HG03442 (cell line): ENCODE measurements around the gene MARCHF6.

Source experiments
- ATAC-seq: cut with Tn5 transposase; IDR thresholded peaks from one replicate; pipeline ENCODE4 v1.9.1; 2021; ENCODE audit warnings: mild to moderate bottlenecking, moderate library complexity; ENCODE audit not compliant: unreplicated experiment

Gene MARCHF6, protein sequence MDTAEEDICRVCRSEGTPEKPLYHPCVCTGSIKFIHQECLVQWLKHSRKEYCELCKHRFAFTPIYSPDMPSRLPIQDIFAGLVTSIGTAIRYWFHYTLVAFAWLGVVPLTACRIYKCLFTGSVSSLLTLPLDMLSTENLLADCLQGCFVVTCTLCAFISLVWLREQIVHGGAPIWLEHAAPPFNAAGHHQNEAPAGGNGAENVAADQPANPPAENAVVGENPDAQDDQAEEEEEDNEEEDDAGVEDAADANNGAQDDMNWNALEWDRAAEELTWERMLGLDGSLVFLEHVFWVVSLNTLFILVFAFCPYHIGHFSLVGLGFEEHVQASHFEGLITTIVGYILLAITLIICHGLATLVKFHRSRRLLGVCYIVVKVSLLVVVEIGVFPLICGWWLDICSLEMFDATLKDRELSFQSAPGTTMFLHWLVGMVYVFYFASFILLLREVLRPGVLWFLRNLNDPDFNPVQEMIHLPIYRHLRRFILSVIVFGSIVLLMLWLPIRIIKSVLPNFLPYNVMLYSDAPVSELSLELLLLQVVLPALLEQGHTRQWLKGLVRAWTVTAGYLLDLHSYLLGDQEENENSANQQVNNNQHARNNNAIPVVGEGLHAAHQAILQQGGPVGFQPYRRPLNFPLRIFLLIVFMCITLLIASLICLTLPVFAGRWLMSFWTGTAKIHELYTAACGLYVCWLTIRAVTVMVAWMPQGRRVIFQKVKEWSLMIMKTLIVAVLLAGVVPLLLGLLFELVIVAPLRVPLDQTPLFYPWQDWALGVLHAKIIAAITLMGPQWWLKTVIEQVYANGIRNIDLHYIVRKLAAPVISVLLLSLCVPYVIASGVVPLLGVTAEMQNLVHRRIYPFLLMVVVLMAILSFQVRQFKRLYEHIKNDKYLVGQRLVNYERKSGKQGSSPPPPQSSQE

DNA sequence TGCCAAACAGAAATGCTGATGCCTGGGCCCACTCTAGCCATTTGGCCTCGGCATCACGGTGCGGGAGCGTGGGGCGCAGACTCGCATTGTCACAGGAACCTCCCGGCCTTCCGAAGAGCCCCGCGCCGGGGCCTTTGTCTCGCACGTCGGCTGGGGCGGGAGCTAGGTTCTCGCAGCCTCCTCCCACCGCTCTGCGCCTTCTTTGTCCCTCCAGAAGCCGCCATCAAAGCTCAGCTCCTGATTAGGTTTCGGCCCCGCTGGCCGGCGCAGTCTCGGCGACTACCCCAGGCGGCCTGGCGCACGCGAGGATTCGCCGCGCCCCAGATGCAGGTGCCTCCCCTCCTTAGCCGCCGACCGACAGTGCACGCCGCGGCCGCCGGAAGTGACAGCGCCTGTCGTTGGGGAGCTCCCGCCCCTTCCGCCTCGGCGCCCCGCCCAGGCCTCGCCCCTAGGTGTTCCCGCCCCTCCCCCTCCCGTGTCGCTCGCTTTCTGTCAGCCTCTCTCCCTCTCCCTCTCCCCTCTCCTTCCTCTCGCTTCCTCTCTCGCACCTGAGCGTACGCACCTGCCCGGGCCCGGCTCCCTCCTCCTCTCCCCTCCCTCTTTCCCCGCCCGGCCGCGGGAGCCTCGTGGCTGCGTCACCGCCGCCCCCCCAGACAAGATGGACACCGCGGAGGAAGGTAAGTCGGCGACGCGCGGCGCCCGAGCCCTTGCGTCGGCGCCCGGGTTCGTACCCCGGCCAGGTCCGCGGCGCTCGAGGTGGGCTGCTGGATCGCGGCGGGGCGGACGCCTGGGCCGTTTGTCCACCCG lies at the start of gene MARCHF6:
MARCHF6 (plus strand) TSS at position 455 of the 807 bp plus-strand sequence; CDS start at position 659, 204 bp downstream.
- ATAC-seq, result peak; percentile 86

DNA sequence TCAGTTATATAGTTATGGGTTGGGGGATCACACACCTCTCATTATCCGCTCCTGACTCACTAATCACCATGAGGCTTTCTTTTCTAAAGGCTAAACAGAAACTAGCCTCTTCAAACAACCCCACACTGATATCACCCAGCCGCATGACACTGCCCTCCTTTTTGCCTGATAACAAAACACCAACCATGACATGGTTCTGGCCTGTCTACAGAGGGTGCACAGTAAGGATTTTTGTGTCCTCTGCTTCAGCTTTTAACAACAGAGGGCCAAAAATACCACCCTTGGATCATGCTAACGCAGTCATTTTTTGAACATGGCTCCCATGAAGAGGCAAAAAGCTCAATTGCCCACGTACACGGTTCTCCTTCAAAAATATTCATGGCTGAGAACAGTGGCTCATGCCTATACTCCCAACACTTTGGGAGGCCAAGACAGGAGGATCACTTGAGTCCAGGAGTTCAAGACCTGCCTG lies 49.8 kb upstream of the MARCHF6 start:
- ATAC-seq, result no peak

DNA sequence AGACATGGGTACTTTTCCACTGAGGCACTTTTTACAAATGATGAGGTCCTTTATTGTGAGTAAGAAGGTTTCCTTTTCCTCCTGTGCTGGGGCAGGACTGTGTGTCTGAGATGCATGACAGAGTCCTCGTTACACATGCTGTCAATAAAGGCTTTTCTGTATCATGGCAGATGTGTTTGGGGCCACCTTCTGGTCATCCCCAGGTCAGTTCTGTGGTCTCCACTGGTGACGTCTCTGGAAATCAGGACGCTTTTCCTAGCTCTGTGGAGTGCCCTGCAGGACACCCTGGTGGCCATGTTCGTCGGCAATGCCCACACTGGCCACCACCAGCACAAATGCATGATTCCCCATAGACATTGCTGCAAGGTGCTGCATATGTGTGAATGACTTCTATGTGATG lies 48.6 kb upstream of the MARCHF6 start:
- no peak for ATAC-seq

DNA sequence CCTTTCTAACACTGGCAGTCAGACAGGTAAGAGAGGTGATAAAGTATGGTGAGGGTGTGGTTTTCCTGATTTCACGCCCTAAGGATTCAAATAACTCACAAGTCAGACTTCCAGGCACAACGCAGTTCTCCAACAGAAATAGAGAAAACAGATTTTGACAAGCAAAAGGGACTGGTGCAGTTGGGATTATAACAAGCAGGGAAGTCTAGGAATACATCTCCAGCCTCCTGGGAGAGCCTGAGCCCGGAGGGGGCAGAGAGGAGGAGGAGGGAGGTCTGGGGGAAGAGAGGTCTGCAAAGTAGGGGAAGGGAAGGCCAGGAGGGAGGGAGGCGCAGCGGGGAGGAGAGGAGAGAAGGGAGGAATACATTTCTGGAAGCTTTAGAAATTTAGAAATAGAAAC lies 47.4 kb upstream of the MARCHF6 start:
- ATAC-seq, result no peak

DNA sequence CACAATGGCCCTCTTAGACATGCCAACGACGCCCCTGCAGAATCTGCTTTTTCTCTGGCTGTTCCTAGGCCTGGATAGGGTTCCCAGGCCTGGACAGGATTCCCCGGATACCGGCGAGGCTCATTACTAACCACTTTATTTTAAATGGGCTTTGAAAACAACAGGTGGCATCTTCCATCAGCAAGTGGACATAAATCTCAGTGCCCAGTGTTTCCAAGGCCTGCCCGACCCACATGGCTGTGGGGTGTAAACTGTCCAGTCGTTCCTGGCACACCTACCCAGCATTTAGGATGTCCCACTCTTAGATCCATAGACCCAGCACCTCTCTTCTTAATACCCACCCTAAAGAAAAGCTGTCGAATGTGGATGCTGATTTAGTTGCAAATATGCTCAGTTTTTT lies 46.7 kb upstream of the MARCHF6 start:
- no peak for ATAC-seq

DNA sequence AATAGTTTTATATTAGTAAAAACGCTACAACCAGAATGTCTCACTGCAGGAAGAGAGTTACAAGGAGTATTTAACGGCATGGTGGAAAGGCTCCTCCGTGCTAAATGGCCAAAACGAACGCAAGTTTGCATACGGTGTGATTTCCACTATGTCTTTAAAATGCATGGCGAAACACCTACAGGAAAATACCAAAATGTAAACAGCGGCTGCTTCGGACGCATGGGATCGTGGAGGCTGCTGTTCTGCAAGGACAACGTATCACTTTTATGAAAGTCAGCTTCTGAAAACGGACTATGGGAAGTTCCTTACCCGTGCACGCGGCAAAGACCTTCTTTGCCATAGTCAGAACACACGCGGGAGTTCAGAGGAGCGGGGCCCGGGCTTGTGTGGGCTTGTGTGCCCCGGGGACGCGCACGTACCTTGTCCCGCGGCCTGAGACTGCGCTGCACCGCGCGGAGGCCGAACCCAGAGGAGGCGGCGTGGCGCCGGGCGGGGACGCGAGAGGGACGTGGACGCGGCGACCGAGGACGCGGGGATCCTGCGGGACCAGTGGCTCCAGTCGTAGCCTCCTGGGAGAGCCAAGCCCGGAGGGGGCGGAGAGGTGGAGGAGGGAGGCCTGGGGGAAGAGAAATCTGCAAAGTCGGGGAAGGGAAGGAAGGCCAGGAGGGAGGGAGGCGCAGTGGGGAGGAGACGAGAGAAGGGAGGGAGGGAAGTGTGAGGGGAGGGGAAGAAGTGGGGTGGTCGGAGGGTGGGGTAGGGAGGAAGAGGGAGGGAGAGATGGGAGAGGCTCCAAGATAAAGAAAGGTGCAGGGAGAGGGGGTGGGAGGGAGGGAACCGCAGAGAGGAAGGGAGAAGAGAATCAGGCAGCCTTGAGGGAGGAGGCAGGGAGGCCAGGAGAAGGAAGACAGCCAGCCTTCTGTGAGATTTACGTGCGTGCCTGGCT lies 46.0 kb upstream of the MARCHF6 start, which contains the start of gene CMBL:
CMBL (minus strand) TSS at position 697 of the 943 bp plus-strand sequence. CDS start 17,140 bp downstream, outside the sequence.
- ATAC-seq, result peak; percentile 80

DNA sequence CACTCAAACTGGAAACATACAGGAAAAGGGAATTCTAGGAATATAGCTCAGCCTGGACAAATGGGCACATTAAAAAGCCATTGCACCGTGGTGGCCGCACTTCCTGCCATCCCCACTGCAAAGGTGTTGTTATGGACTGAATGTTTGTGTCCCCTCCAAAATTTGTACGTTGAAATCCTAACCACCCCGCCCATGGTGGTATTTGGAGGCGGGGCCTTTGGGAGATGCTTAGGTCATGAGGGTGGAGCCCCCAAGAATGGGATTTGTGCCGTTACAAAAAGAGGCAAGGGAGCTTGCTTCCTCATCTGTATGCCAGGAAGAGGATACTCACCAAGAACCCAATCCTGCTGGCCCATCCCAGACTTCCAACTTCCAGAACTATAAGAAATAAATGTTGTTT lies 44.7 kb upstream of the MARCHF6 start:
- no peak for ATAC-seq

DNA sequence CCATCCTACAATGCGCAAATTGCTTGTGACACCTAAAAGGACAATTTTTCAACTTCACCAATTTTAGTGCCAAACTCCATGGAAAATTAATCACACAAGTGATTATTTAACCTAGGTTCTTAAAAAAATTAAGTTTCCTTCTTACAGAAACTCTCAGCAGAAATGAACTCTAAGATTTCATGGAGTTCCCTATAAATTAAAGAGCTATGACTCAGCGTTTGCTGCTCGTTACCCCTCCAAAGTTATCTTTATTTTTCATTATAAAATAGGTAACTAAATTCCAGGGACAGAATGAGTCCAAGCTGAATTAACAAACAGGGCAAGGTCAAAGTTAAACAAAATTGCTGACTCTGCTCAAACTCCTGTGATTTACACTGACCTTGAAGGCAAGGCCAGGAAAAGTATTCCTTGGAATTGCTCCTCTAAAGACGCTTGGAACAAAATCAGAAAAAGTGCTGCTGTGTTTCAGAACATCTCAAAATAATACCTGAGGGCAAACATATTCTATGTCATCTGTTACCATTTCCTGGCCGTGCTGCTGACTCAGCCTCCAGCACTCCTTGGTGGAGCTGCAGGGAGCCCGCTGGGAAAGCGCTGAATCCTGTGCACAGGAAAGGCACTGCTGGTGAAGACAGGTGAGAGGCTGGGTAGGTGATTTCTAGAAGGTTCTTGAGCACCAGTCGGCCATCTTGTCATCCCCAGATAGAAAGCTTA lies 43.3 kb upstream of the MARCHF6 start:
- no peak for ATAC-seq

DNA sequence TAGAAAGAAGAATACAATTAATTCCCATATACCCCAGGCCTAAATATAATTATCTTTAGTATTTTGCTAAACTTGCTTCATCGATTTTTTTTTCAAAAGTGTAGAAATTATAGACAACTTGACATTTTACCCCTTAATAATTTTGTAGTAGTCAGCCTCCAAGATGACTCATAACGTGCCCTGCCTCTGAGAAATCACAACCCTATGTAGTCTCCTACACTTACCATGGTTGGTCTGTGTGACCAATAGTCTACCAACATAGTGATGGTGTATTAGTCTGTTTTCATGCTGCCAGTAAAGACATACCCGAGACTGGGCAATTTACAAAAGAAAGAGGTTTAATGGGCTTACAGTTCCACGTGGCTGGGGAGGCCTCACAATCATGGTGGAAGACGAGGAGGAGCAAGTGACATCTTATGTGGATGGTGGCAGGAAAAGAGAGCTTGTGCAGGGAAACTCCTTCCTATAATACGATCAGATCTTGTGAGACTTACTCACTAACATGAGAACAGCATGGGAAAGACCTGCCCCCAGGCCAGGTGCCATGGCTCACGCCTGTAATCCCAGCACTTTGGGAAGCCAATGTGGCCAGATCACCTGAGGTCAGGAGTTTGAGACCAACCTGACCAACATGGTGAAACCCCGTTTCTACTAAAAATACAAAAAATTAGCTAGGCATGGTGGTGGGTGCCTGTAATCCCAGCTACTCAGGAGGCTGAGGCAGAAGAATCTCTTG lies 42.5 kb upstream of the MARCHF6 start:
- peak; percentile 68 for ATAC-seq

DNA sequence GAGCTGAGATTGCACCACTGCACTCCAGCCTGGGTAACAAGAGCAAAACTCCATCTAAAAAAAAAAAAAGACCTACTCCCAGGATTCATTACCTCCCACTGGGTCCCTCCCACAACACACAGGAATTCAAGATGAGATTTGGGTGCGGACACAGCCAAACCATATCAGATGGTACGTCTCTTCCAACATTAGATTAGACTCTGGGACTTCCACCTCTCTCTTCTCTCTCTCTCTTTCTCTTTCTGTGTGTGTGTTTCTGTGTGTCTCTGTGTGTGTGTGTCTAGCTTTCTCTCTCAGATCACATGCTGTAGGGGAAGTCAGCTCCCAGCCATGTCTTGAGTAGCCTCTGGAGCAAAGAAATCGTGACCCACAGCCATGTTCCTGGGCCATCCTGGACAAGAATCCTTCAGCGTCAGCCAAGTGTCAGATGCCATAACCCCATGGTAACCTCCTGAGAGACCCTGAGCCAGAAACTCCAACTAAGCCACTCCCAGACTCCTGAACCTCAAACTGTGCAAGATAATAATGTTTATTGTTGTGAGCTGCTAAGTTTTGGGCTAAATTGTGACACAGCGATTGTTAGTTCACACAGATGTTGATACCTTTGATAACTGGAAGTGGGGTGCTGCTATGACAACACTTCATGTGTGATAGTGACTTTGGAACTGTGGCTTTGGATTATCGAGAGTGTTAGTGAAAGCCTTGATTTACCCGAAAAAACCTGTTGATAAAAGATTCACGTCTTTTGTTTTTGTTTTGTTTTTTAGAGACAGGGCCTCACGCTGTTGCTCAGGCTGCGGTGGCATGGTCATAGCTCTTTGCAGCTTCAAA lies 41.7 kb upstream of the MARCHF6 start:
- no peak for ATAC-seq

DNA sequence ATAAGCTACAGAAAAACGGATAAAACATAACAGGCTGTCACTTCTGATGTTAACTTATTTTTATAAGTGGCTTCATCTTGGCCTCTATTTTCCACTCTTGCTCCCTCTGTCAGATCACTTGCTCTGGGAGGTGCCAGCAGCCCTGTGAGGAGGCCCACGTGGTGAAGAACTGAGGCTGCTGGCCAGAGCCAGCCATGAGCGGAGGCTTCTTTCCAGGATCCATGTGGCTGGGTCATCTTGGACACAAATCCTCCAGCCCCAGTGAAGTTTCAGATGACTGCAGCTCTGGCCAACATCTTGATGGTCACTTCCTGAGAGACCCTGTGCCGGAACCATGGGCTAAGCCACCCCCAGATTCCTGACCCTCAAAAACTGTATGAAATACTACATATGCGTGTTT lies 38.3 kb upstream of the MARCHF6 start:
- no peak for ATAC-seq

DNA sequence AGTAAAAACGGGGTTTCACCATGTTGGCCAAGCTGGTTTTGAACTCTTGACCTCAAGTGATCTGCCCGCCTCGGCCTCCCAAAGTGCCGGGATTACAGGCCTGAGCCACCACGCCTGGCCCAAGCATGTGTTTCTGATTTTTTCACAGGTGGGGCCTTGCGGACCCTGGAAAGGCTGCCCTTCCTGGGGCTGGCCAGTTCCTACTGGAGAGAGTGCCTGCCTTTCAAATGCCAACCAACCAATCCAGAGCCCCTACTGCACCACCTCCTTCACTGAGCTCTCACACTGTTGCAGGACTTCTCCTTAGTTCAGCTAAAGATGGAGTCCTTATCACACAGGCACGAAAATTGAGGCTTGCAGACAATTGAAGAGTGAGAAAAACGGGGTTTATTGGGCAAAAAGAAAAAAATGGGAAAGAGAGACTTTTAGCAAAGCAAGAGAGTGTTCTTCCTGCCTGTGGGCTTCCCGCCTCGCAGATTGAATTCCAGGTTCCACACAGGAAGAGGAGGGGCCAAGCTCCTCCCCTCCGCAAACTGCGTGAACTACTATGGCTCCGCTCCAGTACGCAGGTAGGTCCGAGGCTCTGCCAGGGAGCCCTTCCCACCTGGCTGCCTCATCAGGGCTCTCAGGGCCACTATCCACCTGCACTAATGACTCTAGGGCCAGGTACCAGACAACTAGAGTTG lies 37.5 kb upstream of the MARCHF6 start:
- ATAC-seq, result no peak

DNA sequence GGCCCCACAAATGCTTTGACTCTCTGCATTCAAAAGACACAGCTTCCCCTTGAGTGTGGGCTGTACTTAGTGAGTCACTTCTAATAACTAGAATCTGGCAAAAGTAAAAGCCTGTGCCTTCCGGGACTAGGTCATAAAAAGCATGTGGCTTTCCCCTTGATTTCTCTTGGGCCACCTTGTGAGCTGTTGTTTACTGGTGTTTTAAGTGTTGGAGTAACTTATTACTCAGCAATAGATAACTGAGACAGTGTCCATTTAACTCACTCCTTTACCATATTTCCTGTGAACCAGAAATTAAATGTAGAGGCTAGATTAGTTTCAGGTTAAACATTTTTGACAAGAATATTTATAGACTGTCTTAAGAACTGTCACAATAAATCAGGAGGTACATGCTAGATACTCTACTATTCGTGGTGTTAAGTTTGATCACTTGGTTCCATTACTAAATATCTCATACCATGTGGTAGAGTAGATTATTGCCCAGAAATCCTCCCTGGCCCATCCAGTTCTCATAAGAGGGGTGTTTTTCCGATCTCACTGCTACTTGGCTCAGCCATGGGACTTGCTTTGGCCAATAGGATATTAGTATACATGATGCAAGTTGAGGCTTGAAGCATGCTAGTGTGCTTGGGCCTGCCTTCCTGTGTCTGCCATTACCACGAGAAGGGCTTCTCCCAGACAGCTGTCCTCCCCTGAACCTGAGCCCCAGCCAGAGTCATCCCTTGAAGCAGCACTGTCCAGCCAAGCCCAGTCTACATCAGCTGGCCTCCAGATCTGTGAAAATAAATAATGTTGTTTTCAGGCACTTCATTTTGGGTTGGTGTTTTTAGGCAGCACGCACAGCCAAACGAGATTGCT lies 35.4 kb upstream of the MARCHF6 start:
- peak; percentile 53 for ATAC-seq

DNA sequence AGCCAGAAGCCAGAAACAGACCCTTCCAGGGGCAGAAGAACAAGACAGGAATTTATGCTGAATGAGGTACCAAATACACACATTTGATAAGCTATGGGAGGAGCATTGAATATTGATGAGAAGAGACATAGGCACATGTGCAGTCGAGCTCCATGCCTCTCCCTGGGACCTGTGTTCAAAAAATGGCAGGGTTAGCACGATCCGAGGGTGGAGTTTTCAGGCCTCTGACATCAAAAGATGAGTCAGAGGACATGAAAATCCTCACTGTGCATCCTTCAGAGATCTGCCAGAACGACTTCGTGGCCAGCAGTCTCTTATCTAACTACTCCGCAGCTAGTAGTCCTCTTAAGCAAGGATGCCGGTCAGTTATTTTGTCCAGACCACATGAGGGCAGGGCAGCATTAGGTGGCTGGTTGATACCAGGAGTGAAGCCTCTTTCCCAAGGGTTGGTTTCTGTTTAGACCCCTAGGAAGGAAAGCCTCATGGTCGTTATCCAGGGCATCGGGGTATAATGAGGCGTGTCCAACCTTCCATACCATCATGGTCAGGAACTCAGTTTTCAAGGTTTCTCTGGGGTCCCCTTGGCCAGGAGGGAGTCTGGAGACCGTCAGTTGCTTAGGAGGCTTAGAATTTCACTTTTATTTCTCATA lies 34.2 kb upstream of the MARCHF6 start:
- no peak for ATAC-seq

DNA sequence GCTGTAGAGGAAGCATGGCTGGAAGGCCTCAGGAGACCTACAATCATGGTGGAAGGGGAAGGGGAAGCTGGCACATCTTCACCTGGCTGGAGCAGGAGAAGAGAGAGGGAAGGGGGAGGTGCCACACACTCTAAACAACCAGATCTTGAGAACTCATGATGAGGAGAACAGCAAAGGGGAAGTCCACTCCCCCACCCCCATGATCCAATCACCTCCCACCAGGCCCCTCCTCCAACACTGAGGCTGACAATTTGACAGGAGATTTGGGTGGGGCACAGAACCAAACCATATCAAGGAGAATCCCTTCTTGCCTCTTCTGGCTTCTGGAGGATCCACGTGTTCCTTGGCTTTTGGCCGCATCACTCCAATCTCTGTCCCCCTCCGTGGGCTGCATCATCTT lies 32.7 kb upstream of the MARCHF6 start:
- ATAC-seq, result no peak
